GM04504 (cell line): ENCODE measurements around the gene KLRF1.

Experiments
- DNase-seq: peaks from one replicate; pipeline ENCODE4 v3.0.0-alpha.2; 2012; ENCODE audit warnings: low read depth

Gene KLRF1

DNA sequence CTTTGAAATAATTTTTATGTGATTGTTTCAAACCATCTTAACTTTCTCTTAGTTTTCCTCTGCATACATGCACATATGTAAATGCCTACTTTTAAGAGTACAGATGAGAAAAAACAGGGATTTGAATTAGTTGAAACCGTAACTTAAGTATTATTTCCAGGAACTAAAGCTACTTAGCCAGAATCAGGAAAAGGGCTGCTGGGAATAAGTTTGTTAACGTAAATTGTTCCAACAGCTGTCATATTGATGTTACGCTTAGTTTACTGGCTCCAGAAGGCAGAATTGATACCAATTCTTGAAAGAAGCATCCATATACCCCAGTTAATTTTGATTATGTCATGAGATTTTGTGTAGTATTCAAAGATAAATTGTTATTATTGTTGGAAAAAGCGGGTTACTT, 17.9 kb upstream of the KLRF1 start:
- no peak for DNase-seq

DNA sequence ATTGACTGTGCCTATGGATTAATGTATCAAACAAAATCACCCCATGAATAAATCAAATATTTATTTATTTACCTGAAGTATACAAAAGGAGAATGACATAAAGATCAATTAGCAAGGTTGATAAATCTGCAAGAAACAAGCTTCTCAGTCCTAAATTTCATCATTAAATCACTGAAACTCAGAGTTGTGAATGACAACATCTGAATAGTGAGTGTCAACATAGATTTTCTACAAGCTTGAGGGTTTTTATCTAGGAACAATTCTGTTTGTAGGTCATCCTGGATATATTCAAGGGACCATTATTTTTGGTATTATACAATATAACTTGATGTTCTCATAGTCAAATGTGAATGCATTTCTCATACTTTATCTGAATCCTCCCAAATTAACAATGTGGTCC, 17.4 kb upstream of the KLRF1 start:
- DNase-seq: no peak

DNA sequence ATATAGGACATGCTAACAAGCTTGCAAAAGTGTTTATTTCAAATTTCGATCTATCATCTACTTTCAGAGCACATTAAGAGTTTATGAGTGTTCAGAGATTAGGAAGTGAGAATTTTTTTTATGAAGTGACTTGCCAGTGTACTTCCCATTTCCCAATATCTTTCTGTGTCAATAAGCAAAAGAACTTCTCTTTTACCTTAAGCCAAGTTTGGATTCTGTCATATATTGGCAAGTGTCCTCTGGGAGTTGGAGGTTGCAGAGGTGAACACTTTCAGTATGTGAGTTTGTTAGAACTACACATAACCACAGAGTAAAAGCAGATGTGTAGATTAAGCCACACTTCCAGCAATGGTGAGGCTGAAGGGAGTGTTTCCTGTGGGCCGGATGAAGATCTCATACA, 16.6 kb upstream of the KLRF1 start:
- DNase-seq: no peak

DNA sequence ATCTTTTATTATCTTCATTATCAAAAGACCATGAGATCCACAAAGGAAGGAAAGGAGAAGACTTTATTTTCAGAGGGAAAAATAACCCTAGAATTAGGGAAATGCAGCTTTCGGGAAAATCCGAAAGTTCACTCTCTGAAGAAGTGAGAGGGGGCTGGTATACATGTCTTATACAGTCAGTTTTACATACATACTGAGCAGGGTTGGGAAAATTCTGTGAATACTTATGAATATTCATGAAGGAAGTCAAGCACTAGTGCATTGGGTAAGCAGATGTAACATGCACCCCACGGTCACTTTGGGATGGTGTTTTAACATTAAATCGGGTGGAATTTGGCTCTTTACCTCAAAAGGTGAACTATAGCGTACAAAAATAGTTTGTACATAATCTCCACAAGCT, 15.7 kb upstream of the KLRF1 start:
- DNase-seq: no peak

DNA sequence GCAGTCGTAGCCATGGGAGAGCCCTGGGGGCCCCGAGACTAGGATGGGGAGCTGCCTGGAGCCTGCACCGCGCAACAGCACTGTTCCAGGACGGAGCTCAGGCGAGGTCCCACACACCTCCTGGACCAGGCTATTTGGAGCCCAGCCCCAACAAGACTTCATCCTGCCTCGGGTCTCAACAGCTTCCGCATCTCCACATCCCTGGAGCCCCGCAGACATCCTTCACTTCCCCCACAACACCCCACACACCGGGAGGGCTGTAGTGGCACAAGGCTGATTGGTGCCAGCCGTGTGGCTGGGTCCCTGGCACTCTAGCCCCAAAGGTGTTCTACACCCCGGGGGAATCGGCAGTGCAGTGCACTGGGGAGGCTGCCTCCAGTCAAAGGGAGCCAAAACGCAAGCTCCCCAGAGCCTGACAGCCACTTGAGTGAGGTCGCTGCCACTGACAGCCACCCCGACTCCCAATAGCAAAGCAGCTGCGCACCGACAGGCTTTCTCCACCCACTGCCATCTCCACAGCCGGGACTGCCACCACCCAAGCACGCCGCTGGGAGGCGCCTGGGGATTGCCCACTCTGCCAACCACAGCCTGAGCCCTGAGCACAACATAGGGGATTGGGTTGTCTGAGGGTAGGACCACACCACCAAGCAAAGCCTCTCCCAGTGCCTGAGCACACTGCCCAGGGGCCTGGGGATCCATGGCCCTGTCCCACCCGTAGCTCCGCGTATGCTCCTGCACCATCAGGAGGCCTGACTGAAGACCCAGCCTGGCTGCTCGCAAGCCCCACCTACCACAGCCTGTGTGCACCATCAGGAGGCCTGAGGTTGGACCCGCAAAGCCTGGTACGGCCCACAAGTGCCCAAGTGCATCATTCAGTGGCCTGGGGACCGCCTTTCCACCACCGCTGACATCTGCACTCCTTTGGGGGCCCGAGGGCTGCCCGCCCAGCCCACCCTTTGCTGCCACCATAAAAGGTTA, 13.2 kb upstream of the KLRF1 start:
- DNase-seq: peak; percentile 2

DNA sequence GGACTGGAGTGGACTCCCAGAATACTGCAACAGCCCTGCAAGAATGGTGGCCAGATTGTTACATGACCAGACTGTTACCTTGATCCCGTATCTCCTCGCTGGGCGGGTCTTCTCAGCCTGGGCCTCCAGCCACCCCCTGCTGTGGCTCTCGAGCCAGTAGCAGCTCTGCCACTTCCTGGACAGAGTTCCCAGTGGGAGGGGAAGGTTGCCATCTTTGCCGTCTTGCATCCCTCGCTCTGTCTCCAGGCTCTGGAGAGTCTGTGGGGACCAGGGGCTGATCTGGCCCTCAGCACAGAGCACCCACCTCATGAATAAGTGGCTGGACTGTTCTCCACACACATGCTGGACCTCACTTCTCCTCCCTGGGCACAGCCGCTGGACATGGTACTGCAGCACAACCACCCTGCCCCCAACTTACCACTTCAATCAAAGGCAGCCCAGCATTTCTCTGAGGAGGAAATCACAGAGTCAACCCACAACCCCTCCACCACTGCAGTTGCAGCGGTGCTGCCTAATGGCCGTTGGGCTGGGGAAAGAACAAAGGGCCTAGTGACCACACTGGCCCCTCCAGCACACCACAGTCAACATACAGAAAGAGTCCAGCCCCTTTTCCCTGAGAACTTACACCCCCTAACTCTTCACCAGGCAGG, 6.9 kb upstream of the KLRF1 start:
- no peak for DNase-seq

DNA sequence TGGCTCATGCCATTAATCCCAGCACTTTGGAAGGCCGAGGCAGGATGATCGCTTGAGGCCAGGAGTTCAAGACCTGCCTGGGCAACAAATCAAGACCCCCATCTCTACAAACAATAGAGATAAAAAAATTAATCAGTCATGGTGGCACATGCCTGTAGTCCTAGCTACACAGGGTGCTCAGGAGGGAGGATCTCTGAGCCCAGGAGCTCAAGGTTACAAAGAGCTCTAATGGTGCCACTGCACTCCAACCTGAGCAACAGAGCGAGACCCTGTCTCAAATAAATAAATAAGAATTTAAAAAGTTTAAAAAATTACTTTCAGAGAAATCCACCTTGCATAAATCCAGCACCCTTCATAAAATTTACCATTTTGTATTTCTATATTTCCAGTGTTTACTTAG, 2.2 kb downstream of the KLRF1 start:
- no peak for DNase-seq

DNA sequence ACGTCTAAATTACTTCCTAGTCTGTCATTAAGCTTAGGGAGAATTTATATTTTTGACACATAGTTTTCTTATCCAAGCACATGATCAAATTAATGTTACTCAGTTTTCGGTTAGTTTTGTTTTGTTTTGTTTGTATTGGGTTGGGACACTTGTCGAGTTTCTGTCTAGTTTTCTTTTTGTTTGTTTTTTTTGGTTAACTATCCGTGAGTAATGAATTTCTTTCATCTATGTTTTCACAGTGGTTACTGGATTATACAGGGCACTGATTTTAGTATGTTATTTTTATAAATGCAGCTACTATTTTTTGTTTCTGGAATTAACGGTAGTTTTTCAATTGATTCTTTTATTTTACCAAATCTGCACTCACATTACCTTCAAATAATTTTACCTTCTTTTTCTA, 2.7 kb downstream of the KLRF1 start:
- no peak for DNase-seq

DNA sequence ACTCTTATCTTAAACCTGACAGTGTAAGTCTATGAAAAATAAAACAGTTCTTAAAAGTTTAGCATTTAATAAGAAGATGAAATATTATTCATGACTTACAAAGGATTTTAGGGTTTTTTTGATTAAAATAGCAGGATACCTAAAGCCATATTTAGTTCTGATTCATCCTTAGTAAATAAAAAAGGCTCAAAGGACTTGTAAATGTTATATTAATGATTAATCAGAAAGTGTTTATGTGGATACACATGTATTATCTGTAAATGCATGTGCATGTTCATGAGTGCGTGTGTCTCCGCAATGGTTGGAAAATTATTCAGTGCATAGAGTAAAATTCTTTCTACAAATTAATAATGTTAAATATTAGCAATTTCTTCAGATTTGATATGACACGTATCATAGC, 4.4 kb downstream of the KLRF1 start:
- no peak for DNase-seq

DNA sequence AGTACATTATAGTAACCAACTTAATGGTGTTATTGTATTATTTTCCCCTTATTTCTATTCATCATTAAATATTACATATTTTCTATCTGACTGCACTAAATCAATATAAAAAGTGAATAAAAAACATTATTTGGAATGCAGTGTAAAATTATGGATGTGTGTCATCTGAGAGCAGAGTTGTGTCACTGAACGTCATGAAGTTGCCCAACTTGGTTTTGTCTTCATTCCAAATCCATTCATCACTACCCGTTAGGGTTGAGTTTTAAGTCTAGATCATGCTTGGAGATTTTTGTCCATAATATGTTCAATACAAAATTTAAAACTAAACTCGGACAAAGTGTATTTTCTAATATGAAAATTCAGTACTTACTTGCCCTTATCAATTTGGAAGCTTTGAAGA, 16.1 kb downstream of the KLRF1 start:
- no peak for DNase-seq

DNA sequence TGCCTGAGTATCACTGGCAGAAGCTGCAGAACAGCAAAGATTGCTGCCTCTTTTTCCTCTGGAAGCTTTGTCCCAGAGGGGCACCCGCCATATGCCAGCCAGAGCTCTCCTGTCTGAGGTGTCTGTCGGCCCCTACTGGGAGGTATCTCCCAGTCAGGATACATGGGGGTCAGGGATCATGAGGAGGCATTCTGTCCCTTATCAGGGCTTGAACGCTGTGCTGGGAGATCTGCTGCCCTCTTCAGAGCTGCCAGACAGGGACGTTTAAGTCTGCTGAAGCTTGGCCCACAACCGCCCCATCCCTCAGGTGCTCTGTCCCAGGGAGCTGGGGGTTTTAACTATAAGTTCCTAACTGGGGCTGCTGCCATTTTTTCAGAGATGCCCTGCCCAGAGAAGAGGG, 21.6 kb downstream of the KLRF1 start:
- DNase-seq: no peak

DNA sequence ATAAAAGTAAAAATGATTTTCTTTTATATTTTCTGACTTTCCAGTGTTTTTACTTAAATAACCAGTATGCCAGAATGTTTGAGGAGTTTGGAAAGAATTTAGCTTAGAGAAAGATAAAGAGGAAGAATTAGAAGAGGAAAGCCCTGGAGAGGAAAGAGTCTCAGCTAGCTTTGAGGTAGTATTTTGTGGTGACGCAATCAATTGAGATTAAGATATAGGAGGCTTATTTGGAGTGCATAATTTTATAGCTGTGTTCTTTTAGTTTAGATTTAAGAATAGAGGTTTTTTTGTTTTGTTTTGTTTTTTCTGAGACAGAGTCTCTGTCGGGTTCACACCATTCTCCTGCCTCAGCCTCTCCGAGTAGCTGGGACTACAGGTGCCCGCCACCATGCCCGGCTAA, 23.8 kb downstream of the KLRF1 start:
- DNase-seq: no peak

DNA sequence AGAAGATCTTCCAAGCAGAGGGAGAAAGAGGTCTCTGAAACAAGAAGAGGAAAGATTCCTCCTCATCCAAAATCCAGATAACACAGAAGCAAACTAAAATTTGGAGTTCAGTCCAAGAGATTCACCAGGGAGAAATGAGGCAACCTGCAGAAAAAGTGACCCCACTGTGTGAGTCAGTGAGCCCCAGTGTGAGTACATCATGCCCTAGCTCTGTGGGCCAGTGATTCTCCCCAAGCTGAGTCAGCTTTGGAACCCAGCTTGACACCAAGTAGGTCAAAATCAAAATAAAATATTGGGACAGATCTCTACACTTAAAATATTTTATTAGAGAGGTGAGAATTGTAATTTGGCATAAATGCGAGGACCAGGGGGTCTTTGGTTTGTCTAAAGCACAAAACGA, 24.6 kb downstream of the KLRF1 start:
- no peak for DNase-seq

DNA sequence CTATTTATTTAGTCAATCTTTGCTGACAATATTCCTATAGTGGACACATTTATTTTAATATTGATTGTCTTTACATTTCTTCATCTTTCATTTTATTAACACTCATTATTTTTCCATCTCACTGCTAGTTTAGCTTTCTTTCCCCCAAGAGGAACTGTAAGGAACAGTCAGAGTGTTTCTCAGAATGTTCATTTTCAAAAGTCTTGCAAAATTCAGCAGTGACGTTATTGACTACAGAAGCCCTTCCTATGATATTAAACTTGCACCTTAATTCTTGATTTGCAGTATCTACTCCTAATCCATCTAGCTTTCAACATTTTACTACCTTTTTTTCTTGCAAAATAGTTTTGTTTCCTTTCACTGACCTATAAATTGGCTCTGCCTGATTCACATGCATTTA, 28.9 kb downstream of the KLRF1 start:
- no peak for DNase-seq

DNA sequence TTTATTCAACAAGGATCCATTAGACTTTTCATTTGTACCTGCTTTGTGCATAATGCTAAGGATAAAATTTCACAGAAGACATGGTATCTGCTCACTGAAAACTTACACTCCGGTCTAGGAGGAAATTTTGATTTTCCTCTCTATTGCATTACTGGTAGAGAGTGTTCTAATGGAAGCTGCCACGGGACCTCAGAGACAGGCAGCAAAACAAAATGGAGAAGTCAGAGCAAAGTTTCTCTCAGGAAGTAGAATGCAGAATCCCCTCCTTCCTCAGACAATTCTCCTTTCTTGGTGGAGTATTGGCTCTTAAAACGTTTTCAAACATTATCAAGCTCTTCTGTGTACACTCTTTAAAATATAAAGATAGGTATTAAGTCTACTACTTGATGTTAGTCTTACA, 29.6 kb downstream of the KLRF1 start:
- DNase-seq: no peak

DNA sequence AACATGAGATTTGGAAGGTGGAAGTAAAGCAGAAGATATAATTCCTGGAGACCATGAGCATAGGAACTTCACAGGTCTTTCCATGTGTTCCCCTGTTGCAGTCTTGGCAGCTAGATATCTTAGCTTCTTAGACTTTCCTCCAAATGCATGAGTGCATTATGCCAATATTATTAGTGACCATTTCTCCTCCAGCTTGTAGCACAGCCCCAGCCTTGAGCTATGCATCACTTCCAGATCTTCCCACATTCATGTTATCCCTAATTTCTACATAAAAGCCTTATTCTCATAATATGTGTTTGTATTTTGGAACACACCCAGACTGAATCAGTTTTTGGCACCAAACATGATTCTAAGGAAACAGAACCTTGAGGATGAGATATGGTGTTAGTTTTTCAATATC, 30.9 kb downstream of the KLRF1 start:
- DNase-seq: no peak

DNA sequence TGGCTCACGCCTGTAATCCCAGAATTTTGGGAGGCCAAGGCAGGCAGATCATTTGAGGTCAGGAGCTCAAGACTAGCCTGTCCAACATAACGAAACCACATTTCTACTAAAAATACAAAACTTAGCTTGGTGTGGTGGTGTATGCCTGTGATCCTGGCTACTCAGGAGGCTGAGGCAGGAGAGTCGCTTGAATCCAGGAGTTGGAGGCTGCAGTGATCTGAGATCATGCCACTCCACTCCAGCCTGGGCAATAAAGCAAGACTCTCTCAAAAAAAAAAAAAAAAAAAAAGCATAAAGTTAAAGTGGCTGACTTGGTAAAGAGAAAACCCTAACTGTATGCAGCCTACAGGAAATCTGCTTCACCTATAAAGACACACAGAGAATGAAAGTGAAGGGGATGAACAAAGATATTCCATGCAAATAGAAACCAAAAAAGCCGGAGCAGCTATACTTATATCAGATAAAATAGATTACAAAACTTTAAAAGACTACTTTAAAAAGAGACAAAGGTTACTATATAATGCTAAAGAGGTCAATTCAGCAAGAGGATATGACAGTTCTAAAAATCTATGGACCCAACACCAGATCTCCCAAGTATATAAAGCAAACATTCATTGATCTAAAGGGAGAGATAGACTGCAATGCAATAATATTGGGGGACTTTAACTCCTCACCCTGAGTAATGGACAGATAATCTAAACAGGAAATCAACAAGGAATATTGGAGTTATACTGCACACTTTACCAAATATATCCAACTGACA, 37.8 kb downstream of the KLRF1 start:
- DNase-seq: no peak

DNA sequence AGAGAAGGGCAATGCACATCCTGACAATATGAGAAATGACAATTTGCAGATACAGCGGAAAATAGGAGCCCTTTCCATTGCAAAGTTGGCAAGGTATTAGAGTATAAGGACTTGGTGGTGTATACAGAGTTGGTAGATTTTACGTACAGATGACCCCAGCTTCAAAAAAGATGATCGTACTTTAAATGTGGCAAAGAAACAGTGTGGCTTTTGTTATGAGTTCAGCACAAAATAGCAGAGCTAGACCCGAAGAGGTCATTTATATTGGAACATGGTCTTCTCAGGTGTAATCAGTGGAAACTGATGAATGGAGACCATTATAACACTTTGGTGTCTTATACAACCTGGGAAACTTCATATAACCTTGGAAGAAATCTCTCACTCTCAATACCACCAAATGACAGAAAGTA, 39.6 kb downstream of the KLRF1 start:
- DNase-seq: no peak

DNA sequence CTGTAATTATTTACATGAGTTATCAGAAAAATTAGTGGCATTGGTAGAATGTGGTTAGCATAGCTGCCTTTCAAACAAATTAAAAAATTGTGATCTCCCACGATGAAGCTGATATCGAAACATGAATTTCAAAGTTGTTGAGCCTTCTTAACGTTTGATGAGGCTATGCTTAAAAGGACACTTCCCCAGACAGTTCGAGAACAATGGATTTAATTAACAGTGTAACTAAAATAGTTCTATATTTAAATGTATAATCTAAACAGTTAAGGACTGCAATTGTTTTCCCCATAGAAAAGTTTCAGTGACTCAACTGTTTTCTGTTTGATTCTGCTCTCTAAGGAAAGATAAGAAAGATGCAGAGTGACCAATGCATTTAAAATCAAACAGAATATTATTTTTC, 40.2 kb downstream of the KLRF1 start:
- DNase-seq: no peak

DNA sequence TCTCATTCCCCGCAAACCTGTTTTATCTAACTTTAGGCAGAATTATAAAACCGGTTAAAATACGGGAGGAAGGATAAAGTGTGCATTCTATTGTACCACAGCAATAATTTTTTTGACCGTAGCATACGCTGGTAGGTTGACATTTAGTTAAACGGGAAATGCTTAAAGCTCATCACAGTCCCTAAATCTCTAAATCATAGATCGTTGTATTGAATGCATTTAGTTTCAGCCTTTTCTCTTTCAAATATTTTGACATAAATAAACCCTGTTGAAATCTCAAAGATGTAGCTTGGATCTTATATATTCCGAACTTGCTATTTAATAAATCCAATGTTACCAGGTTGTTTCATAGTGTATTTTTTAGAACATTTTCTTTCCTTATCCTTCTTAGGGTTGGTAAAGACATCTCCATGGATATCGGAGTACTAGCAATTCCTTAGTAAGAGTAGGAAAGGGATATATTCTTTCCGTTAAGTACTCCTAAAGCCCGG, 41.1 kb downstream of the KLRF1 start:
- DNase-seq: no peak

DNA sequence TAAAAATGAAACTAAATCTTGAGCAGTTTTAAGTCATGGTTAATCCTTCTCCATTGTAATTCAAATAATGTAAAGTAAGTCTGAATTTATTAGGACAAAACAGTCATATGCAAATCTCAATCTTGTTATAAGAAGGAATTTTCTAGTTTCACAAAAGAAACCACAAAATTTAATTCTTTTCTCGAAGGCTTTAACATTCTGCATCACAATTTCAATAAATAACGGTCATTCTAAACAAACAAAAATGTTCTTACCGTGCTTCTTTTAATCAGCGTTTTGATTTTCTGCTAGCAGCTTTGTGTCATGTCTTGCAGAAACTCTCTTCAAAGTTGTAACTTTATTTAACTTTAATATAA, 41.6 kb downstream of the KLRF1 start:
- no peak for DNase-seq

DNA sequence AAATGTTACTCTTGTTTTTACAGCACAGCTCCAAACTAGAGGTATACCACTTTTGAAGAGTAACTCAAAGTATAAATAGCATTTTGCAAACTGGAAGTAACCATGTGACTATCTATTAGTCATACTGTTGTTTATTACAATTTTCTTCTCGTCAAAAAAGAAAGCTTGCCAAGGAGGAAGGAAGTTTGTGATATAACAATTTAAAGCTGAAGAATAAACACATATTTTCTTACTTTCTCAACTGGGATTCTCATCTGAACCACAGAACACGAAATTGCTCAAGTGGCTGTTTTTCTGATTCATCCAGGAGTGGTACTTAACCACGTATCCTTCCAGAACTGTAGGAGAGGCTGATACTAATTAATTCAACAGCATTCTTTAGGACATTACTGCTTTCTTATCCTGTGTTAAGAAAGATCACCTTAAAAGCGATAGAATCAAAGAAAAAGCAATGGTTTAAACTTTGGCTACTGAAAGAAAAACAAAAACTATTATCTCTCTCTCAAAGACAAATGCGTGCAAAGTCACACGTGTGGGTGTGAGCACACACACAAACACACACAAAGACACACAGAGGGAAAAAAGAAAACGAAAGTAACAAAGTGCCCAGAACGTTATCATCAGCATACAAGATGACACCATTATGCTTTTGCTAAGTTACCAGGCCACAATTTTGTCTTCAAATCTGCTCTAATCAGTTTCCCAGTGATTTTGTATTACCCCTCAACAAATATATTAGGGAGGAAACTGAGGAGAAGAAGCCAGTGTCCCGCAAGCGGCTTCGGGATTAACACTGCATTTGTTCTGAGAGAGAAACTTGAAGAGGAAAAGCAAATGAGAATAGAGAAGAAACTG, 42.3 kb downstream of the KLRF1 start, which contains the start of gene CLEC2B:
Gene CLEC2B (minus strand): TSS at position 48 of the 855 bp plus-strand sequence.
- DNase-seq: peak; percentile 82
